ENCODE data around the gene COL8A1. TPM values are rescaled to one million over a fixed set of nuclear protein-coding genes. Genes with fewer than 3 reads are reported as not detected.

COL8A1 gene
- total RNA-seq, 1 experiment from 2014 or later, result 86.6 TPM

DNA sequence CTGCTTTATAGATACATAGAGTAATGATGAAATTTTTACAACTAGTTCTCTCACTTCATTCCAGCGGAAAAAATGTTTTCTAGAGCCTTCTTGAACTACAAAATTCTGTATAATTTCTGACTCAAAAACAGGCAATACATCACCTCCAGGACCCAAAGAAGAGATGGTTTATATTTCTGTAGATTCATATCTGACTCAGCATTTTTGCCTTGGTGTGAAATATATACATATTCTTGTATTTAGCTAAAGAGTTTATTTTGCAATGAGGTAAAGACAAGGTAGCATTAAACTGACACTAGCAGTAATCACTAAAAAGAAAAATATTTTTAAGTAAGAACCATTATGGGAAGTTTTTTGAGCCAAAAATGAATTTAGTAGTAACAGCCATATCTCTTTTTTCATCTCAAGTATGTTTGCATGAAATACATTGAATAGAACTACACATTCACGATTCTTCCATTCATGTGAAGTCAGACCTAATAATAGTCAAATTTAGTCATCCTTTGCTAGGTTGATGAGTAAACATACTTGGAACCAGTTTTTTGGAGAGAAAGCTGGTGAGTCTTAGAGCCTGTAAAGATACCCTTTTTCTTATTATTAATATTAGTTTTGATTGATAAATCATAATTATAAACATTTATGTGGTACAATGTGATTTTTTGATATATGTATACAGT, 31.6 kb downstream of the COL8A1 start:
- DNase-seq (ENCODE audit: low read depth), result peak; percentile 47

DNA sequence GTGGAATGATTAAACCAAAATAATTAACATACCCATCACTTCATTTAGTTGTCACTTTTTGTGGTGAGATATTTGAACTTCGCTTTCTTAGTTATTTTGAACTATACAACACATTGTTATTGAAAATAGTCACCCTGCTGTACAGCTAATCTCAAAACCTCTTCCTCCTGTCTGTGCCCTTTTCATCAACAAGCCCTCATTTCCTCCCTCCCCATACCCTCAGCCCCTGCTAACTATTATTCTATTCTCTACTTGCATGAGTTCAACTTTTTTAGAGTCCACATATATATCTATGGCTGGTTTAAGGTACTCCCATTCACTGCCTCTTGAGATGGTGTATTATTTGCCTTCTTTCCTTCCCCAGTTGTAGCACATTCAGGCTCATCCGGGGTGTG, 32.2 kb downstream of the COL8A1 start:
- DNase-seq (ENCODE audit: low read depth), result no peak

DNA sequence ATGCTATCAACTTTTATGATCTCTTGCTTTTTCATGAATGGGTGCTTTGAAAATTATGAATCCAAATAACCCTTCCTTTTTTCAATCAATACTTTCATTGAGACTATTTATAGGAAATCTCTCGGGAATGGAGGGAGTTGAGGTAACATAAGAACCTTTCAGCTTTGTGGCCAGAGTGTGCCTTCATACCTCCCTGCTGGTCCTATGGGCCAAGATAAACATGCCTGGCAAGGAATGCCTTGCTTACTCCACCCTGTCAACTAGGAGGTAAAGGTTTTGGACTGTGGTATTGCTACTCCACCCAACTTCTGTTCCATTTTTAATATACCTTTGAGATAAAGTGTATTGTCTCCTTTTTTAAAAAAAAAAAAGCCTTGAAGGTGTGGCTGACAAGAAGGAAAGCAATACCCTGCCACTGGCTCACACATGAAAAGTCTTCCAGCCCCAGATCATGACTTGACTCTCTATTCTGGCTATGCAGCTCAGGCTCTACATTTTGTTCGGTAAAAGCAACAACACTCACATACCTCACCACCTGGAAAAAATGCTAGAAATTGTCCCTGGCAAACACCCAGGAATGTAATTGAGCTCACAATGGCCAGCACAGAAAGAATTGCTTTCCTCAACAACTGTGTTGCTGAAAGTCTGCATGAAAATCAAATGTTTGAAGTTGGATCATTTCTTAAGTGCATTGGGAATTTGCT, 35.8 kb downstream of the COL8A1 start:
- DNase-seq (ENCODE audit: low read depth), result peak; percentile 55

GRCh38 chr3:99678023-99678422, 39.6 kb downstream of the COL8A1 start:
- peak; percentile 91 for DNase-seq (ENCODE audit: low read depth)

DNA sequence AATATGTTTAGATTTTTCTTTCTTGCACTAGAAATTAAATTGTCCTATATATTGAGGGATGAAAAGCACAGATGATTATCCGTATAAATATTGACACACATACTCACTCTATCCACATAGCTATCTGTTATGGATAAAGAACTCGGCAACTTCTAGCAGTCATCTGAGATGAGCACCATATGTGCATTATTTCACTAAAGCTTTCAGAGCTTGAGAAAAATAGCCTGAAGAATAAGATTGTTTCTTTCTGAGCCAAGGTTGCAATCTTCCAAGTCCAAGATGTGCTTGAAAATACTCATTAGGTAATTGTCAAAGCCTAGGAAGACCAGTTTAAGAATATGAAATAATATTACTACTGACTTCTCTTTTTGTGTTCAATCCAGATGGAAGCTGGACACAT, 40.5 kb downstream of the COL8A1 start:
- no peak for DNase-seq (ENCODE audit: low read depth)

- peak; percentile 43 for DNase-seq (ENCODE audit: low read depth)
Measured at GRCh38 chr3:99681512-99681911, 43.1 kb downstream of the COL8A1 start.

GRCh38 chr3:99681976-99682375, 43.6 kb downstream of the COL8A1 start:
- no peak for DNase-seq (ENCODE audit: low read depth)

- peak; percentile 55 for DNase-seq (ENCODE audit: low read depth)
Measured at GRCh38 chr3:99683465-99683864, 45.1 kb downstream of the COL8A1 start.

DNA sequence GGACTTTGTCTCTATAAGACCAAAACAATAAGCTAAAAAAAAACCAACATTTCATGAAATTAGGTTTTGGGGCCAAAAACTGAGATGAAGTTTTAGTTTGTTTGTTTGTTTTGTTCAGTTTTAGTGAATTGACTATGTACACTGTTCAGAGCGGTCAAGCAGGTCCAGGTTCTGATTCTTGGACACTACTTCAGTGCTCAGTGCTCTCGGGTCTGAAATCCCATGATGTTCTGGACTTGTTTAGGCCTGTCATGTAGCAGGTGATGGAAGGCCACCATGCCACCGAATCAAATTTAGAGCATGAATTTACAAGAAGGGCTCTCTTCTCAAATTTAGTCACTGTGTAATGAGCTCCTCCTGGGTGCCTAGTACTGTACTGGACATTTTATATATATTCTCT, 45.5 kb downstream of the COL8A1 start:
- DNase-seq (ENCODE audit: low read depth), result no peak

DNA sequence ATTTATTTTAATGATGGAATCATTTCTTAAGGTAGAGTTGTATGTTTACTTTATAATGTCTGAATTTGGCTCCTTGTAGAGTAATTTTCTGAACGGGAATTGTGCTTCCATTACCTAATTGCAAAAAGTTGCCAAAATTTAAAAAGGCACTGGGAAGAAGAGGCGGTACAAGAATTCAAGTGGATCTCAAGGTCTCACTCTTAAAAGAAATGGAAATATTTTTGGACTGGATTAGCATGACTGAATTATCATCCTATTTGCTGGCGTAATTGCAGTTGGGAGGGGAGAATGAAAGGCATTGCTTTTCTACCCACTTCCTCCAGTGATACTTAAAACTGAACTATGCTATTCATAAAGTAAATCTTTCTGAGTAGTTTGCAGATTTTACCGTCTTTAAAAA, 46.2 kb downstream of the COL8A1 start:
- DNase-seq (ENCODE audit: low read depth), result no peak

GRCh38 chr3:99686469-99686868, 48.1 kb downstream of the COL8A1 start:
- no peak for DNase-seq (ENCODE audit: low read depth)

DNA sequence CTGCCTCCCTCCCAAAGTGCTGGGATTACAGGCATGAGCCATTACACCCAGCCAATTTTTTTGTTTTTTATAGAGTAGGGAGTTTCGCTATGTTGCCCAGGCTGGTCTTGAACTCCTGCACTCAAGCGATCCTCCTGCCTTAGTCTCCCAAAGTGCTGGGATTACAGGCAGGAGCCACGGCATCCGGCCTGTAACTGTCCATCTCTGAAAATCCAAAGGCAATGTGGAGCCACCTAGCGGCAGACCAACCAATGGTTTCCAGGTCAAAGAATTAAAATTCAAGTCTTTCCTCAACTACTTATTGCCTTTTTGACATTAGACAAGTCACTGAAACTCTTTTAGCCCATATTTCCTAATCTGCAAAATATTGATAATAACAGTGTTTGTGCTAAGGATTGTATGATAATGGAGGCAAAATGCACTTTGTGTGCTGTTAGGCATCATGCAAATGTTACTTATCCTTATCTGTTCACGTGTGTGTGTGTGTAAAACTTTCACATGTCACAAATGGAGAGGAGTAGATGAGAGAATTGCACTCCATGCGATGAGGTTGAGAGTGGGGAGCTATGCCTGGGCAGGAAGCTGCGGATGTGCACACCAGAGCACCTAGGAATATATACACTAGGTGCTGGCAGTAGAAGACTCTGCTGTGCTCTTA, 48.7 kb downstream of the COL8A1 start:
- DNase-seq (ENCODE audit: low read depth), result peak; percentile 67

GRCh38 chr3:99690761-99691369, 52.5 kb downstream of the COL8A1 start:
- no peak for DNase-seq (ENCODE audit: low read depth)

- DNase-seq (ENCODE audit: low read depth), result no peak
Measured at GRCh38 chr3:99693636-99694035, 55.2 kb downstream of the COL8A1 start.

- no peak for DNase-seq (ENCODE audit: low read depth)
Measured at GRCh38 chr3:99696497-99696896, 58.1 kb downstream of the COL8A1 start.

- no peak for DNase-seq (ENCODE audit: low read depth)
Measured at GRCh38 chr3:99697250-99697649, 58.9 kb downstream of the COL8A1 start.

DNA sequence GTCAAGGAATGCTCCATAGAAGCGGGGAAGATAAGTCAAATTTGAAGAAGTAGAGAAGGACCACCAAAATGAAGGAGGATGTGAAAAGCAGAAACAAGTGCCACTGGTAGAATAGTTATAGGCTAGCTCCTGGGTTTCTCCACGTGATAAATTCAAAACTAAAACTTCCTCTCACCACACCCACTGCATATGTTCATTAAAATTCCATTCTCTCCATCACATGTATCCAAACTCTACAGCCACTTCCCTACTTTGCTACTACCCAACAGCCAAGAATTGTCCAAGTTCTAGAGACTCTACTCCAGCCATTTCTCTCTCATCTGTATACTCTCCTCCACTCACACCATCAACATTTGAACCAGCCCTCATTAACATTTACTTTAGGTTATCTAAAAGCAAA, 60.5 kb downstream of the COL8A1 start:
- no peak for DNase-seq (ENCODE audit: low read depth)

- no peak for DNase-seq (ENCODE audit: low read depth)
Measured at GRCh38 chr3:99699841-99700240, 61.4 kb downstream of the COL8A1 start.

GRCh38 chr3:99700631-99701268, 62.4 kb downstream of the COL8A1 start:
- DNase-seq (ENCODE audit: low read depth), result no peak

DNA sequence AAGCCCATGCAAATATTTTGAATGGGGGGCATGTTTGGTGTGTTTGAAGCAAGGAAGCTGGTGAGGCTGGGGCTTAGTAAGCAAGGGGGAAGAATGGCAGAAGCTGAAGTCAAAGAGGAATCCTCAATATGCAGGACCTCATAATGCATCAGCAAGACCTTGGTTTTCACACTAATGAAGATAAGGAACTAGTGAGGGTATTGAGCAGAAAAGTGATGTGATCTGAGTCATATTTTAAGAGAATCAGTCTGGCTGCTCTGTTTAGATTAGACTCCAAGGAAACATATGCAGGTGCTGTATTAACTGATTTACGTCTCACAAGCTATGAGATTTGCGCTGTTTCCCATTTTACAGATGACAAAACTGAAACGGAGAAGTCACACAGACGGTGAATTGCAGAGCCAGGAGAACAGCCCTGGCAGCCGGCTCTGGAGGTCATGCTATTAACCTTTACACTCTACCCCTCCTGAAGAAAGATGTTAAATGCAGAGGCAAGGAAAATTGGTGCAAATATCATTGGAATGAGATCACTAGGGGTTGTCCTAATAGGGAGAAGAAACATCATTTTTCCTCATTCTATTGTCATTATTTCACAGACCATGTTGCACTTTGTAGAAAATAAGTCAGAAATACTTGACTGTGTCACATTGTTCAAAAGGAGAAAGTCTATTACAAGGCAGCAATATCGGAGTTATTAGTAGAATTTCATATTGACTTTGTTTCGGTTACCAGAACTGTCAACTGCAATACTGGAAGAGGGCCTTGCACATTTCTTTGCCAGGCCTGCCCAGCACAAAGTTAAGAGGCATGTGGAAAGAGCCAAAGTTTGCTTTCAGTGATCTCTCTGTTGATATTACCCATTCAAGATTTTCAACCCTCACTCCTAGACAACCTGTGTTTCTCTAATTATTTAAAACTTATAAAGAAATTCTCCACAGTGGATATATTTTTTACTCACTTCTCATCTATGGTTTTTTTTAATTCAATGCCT, 64.9 kb downstream of the COL8A1 start:
- DNase-seq (ENCODE audit: low read depth), result no peak

DNA sequence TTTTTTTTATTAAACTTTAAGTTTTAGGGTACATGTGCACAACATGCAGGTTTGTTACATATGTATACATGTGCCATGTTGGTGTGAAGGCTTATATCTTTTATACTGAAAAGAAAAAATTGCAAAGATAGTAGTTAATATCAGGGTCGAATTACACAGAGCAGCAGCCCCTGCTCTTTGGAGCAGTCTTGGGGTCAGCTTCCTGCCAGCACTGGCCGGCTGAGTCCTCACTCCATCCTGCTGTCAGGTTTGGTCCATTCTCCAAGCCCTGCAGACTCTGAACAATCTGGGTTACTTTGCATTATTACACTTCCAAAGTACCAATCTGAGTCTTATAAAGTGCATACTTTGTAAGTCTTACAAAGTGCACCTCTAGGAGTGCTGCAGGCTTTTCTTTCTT, 66.0 kb downstream of the COL8A1 start:
- no peak for DNase-seq (ENCODE audit: low read depth)
